HG02759 (cell line): ENCODE results near the gene DPEP1.
"Not testable (repeated sequence)": the region's sequence is repeated elsewhere in the genome, so short reads cannot be mapped to it uniquely, and the experiment has no call there.

Experiments
- ATAC-seq: cut with Tn5 transposase; IDR thresholded peaks from one replicate; pipeline ENCODE4 v1.9.1; 2021; ENCODE audit warnings: mild to moderate bottlenecking, moderate library complexity; ENCODE audit not compliant: unreplicated experiment

The DPEP1 gene

DNA sequence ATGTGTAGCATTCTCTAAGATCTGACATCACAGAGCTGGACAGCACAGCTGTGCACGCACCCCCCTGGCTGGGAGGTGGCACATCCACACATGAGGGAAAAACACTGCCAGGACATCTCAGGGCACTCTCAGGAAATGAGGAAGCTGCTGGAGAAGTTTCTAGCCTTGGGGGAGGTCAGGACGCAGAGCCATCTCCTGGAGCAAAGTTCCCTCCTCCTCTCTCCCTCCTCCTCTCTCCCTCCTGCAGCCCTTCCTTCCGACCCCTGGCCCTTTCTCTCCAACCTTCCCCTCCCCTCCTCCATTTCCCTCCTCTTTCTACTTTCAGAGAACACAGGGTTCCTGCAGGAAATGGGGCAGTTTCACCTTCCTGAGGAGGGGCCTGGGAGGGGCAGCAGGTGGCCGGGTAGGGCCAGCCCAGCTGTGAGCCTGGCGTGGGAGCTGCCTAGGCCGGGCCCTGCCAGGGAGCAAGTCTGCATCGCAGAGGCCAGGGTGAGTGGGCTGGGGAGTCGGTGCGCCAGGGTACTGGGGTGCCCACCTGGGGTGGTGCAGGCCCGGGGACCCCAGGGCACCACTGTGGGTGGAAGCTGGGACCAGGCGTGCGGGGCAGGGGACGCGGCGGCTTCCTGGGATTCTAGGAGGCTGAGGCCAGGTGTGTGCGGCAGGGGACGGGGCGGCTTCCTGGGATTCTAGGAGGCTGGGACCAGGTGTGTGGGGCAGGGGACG is at the start of gene DPEP1:
TSS of gene DPEP1 (plus strand) at position 412 of the 723 bp plus-strand sequence. CDS start 16,769 bp downstream, outside the sequence.
- no peak for ATAC-seq

DNA sequence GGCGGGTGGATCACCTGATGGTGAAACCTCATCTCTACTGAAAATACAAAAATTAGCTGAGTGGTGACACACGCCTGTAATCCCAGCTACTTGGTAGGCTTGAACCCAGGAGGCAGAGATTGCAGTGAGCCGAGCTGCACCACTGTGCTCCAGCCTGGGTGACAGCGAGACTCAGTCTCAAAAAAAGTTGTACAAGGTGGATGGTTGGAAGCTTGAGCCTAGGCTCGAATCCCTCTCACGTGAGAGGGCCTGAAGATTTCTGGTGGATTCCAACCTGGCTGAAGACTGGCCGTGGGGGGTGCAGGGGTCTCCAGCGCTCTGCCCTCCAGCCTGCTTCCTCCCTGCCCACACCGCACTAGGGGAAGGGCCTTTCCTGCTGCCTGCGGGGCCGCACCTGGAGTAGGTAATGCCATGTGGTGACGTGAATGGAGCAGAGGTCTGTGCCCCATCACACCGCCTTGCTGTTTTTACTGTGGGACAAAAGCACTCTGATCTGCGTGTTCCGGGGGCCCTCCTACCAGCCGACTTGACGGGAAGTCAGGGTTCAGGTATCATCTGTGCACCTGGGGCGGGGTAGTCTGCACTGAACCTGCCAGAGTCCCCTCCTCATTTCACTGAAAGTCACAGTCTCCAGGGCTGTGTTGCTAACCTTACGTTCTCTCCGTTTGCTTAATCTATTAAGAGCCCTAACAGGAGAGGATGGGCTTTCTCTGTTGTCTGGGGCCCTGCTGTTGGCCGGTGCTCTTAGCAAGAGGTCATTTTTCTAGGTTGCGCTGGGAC is 48.8 kb upstream of the DPEP1 start:
- ATAC-seq: no peak

DNA sequence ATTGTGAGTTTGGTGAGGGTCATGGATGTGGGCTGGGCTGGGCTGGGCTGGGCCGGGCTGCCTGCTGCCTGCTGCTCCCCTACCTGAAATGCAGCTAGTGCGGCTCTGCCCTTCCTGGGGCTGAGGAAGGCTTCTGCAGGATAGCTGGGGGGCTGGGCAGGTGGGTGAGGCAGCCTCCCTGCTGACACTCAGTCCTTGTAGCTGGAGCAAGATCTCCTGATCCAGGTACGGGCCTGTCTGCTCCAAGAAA is 48.3 kb upstream of the DPEP1 start:
- no peak for ATAC-seq

DNA sequence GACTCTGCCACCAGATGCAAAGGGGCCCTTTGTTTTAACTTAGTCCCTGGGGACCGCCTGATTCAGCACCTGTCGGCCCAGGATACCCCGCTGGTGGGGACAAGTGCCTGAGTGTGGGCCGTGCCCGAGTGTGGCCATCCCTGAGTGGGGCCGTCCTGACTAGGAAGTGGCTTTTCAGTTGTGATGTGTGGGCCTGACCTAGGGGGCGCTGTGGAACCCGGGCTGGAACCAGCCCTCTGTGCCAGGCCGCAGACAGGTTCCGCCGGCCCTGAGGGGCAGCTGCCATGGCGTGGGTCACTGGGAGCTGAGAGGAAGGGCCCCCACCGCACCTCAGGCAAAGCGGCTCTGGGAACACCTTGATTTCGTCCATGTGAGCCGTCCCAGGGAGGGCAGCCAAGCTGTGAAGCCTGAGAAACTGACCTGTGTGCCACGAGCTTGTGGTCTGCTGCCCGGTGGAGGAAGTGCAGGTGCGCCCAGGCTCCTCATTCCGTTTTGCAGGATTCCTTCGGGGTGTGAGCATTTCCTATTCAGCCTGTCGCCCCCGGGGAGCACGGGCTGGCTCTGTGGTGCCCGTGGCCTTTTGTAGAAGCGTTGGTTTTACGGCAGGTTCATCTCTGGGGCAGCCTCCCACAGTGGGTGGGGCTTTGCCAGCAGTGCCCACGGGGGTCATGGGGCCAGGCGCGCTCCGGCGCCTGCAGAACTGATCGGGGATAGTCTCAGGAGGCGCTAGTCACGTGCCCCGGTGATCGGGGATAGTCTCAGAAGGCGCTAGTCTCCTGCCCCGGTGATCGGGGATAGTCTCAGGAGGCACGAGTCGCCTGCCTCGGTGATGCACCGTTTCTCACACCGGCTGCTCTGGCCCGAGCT is 47.7 kb upstream of the DPEP1 start:
- no peak for ATAC-seq

DNA sequence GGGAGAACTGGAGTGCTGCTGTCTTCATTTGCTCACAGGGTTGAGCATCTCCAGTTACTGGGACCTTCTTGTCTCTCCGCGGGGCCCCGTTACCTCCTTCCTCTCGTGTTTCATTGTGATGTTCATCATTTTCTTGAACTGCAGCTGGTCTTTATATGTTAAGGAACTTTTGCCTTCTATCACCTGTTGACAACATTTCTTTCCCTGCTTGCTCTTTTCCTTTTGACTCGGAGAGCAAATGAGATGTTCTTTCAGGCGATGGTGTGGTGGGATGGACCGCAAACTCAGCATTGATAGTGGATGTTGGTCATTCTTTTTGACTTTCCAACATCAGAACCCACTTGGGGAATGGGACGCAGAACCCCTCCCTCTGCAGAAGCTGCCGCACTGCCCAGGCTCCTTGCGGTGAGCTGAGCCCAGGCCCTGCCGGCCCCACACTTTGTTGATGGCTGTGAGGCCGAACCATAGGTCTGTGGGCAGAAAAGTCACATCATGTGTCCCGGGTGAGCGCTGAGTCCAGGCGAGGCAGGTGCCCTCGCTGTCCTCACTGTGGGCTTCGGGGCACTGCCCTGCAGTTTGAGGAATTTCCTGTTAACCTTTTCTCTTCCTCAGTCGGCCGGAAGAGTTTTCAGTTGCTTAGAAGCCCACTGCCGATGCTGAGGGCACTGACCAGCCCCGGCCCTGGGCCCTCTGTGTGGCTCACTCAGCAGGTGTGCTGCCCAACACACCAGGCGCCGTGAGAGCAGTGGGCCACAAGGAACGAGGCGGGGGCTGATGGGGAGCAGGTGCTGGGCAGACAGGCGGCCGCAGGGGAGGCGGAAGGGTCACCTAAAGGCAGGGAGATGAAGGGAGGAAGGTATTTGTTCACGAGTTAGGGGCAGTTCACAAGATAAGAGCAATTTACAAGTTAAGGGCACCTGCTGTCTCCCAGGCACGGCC is 45.5 kb upstream of the DPEP1 start:
- no peak for ATAC-seq

DNA sequence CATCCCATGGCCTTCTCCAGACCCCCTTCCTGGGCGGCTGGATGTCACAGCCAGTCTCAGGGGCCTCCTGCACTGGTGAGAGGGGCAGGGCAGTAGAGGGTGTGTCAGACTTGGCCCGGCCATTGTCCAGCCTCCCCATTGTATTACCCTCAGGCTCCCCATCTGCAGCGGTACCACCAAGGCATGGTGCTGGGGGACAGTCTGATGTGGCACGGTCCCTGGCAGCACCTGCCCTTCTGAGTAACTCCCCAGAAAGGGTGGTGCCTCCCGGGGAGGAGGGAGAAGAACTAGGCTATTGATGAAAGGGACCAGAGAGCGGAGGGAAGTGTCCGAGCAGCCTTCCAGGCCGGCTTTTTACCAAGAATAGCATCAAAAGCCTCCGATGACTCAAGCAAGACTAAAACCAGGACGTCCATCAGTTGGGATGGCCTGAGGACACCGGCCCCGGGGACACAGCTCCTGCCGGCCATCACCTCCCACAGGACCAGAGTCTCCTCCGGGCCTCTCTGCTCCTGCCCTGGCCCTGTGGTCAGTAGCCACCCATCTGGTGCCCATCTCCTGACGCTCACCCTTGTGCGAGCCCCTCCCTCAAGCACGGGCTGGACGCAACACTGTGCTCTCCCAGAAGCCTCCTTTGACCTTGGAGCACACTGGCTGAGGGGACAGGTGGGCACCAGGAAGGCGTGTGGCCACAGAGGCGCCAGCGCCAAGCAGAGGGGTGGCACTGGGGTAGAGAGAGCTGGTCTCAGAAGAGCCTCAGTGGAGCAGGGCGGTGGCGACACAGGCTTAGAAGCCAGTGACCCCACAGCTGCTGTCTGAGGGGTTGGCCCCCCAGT is 43.7 kb upstream of the DPEP1 start:
- ATAC-seq: no peak

DNA sequence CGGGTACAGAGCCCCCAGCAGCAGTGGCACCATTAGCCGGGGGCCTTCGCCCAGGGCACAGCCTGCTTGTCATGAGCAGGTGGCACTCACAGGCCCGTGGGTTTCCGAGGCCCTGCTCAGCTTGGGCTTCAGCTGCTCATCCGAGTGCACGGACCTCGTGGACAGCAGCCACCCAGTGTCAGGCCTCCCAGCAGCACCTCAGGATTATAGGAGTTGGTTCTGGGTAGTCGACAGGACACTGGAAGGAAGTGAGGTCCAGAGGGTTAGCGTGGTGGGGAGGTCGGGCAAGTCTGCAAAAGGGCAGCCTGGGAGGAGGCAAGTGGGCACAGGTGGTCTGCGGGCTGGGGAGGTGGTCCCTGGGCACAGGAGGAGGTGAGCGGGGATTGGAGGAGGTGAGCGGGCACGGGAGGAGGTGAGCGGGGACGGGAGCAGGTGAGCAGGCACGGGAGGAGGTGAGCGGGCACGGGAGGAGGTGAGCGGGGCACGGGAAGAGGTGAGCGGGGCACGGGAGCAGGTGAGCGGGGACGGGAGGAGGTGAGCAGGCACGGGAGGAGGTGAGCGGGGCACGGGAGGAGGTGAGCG is 43.0 kb upstream of the DPEP1 start:
- no peak for ATAC-seq

DNA sequence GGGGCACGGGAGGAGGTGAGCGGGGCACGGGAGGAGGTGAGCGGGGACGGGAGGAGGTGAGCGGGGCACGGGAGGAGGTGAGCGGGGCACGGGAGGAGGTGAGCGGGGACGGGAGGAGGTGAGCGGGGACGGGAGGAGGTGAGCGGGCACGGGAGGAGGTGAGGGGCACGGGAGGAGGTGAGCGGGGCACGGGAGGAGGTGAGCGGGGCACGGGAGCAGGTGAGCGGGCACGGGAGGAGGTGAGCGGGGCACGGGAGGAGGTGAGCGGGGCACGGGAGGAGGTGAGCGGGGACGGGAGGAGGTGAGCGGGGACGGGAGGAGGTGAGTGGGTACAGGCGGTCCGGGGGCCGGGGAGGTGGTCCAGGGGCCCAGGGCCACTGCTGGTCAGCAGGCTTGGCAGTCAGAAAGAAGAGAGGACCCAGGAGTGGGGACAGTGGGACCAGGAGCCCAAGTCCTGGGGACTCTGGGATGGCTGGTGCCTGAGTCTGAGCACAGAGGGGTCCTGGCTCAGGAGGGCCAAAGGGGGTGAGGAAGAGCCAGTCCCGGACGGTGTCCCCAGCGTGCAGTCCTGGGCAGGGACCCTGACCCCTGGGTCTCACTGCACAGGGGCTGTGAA is 42.4 kb upstream of the DPEP1 start:
- ATAC-seq: not testable (repeated sequence)

DNA sequence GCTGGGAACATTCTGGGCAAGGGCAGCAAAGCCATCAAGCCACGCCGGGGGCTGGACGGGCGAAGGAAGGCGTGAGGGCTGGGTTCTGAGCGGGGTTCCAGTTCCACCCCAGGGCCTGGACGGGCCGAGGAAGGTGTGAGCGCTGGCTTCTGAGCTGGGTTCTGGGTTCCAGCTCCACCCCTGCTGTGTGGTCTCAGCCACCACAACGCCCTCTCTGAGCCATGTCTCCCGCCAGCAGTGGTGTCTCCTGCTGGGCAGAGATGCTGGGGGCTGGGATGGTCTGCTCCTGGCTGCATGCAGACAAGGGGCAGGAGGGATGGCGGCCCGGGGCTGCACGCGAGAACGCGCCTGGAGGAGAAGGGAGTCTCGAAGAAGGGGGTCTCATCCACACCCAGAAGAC is 41.8 kb upstream of the DPEP1 start:
- ATAC-seq: no peak

DNA sequence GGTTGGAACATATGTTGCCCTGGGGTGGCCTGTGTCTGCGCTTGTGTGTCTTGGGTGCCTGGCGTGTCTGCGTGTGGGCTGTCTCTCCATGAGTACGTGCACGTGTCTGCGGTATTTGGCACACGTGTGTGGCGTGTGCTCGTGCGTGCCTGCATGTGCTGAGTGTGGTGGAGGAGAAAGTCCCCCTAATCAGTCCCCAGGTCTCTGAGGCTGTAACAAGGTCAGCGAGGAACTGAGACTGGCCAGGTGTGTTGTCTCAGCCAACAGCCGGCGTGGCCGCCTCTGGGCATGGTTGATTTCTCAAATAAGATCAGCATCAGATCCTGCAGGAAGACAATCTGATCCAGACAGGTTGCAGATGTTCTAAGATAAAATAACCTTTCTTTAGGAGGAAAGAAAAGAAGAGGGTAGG is 41.4 kb upstream of the DPEP1 start:
- no peak for ATAC-seq

DNA sequence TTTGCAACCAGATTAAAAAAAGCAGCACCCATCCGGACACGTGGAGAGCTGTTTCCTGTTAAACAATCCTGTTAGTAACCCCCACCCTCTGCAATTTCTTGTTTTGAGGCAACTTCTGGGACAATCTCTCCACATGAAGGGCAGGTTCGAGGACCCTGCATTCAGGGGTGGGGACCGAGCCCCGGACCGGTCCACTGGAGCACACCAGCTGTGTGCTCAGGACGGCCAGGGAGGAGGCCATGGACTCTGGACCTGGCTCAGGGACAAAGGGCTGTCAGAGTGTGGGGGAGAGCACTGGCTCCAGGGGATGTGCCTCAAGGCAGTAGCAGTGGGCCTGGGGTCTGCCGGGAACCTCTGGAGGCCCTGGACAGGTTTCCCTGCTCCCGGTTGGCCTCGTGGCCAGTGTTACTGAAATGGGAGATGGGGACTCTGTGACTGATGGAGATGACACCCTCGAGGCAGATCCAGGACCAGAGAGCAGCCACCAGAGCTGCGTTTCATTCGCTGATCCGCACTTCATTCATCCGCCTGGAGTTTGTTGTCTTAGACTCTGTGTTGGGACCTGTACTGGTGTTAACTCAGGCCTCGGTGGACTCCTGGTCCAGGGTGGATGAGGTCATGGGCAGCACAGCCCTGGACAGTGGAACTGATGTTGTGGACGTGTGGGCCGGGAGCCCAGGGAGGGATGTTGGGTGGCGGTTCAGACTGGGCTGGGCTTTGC is 40.8 kb upstream of the DPEP1 start:
- ATAC-seq: no peak

DNA sequence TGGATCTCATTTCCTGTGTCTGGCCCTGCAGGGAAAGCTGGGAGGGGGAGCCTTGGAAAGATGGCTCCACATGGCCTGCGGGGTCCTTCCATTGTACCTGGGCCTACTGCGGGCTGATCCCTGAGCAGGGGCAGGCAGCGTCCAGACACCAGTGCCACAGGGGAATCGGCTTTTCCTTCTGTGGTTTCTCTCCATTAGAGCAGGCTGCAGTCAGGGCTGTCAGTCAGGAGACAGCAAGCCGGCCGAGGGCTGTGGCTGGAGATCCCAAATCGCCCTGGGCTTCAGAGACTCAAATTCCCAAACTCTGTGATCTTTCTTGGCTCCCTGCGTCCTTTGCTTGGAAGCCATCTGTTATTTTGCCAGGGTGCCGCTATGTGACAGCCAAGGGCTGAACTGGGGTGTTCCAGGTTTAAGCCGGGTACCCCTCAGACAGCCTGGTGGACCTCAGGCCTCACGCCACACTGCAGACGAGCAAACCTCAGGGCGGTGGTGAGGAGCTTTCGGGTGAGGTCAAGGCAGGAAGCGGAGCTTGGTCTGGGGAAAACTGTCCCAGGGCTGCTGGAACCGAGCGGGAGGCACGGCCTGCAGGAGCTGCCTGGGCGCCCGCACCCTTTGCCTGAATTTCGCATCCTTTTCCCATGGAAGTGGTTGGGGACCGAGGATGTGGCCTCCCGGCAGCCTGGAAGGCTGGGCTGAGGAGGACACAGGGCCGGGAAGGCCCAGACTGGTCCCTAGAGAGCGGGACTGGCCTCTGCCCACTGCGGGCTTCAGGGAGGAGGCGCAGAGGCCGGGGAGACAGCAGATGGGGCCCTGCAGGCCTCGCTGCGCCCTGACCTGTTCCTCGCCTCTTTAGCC is 39.4 kb upstream of the DPEP1 start:
- no peak for ATAC-seq

DNA sequence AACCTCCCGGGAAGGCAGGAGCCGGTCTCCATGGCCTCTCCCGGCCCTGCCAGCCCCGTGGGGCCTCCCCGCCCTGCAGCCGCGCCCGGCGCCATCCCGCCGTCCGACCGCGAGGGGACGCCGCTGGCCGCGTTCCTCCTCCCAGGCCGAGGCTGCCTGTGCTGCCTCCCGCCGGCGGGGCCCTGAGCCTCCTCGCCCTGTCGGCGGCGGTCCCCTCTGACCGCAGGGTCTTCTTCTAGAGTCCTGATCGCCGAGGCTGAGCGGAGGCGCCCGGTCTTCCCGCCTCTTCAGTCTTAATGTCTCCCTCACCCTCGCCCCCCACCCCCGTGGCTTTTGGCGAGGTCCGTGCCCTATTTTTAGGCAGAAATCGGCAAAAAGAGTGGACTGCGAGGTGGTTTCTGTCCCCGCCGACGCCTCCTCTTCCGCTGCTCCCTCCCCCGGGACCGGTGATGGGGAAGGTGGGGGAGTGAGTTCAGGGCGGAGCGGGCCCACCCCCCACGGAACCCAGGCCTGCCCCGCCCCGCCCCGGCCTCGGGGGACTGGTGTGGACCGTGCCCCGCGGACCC is 38.7 kb upstream of the DPEP1 start:
- peak; percentile 55 for ATAC-seq

DNA sequence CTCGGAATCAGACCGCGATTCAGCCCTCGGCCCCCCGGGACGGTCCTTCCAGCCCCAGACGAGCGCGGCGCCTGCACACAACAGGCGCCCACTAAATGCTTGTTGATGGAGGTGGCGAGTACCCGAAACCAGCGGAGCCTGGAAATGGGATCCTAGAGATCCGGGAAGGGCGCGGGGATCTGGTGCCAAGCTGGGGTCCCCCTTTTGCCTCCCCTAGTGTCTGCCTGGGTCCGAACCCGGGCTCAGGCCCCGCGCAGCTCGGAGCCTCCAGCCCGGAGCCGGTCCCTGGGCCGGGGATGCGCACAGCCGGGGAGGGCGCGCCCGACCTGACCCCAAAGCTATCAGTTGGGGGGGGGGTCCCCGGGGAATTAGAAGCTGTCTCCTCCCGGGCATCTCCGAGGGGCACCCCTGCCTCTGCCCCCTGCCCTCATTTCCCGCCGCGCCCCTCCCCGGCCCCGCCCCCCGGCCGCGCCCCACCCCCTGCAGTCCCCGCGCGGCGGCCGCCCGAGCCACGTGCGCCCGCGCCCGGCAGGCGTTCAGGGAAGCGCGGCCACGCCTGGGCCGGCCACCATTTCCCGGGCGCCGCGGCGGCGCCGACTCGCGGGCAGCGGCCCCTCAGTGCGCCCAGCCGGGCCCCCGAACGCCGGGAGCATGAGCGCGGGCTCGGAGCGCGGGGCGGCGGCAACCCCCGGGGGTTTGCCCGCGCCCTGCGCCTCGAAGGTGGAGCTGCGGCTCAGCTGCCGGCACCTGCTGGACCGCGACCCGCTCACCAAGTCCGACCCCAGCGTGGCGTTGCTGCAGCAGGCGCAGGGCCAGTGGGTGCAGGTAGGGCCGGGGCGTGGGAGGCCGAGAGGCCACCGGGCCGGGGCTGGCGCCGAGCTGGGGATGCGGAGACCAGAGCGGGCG is 37.9 kb upstream of the DPEP1 start, which contains the start of gene CPNE7:
TSS of gene CPNE7 (plus strand) at position 512 of the 906 bp plus-strand sequence. CDS start at position 652, 140 bp downstream.
- peak; percentile 37 for ATAC-seq

DNA sequence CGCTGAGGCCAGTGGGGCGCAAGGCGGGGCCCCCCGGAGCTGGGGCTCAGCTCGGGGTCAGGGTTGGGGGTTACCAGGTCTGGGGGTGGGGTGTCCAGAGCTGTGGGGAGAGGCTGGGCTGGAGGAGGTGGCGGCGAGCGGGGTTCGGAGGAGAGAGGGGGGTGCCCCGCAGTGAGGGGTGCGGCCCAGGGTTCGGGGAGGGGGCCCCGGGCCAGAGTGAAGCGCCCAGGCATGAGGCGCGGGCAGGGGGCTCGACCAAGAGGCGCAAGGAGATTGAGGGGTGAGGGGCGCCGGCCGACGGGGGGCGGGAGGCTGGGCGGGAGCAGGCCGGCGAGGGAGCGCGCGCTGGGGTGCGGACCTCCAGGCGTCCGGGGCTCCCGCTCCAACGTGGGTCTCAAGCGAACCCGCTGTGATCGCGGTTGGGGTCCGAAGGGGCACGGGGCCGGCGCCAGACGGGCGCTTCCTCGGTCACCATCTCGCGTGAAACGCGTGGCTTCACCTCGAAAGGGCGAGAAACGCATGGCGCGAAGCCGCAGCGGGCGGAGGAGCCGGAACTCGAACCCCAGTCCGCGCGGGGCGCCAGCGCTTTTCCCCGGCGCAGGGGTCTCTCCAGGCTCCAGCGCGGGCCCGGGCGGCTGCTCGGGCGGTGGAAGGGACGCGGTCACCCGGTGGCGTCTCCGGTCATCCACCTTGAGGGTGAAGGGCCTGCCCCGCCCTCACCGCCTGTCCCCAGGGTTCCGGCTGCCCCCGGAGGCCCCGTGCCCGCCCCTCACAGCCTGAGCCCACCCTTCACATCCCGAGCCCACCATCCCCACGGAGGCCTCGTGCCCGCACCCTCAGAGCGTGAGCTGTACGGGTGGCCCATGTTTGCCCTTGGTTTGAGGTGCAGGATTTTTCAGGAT is 37.0 kb upstream of the DPEP1 start:
- no peak for ATAC-seq
